Neural cell (in vitro differentiated cells): ENCODE results near the gene C11orf91.

ENCODE experiments used
- CTCF ChIP-seq: fragments of 450-650 bp; IDR thresholded peaks from 2 replicates; pipeline ENCODE4 v1.5.1; 2014; ENCODE audit warnings: antibody characterized with exemption, mild to moderate bottlenecking, moderate library complexity; ENCODE audit not compliant: poor library complexity, severe bottlenecking
- EP300 ChIP-seq: fragments of 450-650 bp; conservative IDR thresholded peaks from 2 replicates; pipeline ENCODE4 v1.6.1; 2014; ENCODE audit warnings: antibody characterized with exemption, mild to moderate bottlenecking, moderate library complexity; ENCODE audit not compliant: poor library complexity, severe bottlenecking
- EZH2 ChIP-seq: fragments of 200-600, 300-800 bp; shearing (Covaris generic), sonication (generic); IDR thresholded peaks from 2 replicates; pipeline ENCODE4 v1.6.1; 2014; ENCODE audit warnings: antibody characterized with exemption, low read length, borderline replicate concordance, mild to moderate bottlenecking; ENCODE audit not compliant: insufficient read depth, poor library complexity, severe bottlenecking
- MXI1 ChIP-seq: fragments of 450-650 bp; conservative IDR thresholded peaks from 2 replicates; pipeline ENCODE4 v1.6.1; 2014; ENCODE audit warnings: antibody characterized with exemption, mild to moderate bottlenecking; ENCODE audit not compliant: poor library complexity, severe bottlenecking
- POLR2AphosphoS5 ChIP-seq: IDR thresholded peaks from 2 replicates; pipeline ENCODE4 v1.6.1; 2012
- RAD21 ChIP-seq: fragments of 450-650 bp; conservative IDR thresholded peaks from 2 replicates; pipeline ENCODE4 v1.6.1; 2014; ENCODE audit warnings: antibody characterized with exemption, mild to moderate bottlenecking, moderate library complexity
- REST ChIP-seq: IDR thresholded peaks from 2 replicates; pipeline ENCODE4 v1.6.1; 2012; ENCODE audit warnings: borderline replicate concordance
- SMC3 ChIP-seq: fragments of 450-650 bp; conservative IDR thresholded peaks from 2 replicates; pipeline ENCODE4 v1.6.1; 2014; ENCODE audit warnings: antibody characterized with exemption, mild to moderate bottlenecking, moderate library complexity; ENCODE audit not compliant: poor library complexity
- TAF1 ChIP-seq: IDR thresholded peaks from 2 replicates; pipeline ENCODE4 v1.6.1; 2012; ENCODE audit warnings: low read depth

DNA sequence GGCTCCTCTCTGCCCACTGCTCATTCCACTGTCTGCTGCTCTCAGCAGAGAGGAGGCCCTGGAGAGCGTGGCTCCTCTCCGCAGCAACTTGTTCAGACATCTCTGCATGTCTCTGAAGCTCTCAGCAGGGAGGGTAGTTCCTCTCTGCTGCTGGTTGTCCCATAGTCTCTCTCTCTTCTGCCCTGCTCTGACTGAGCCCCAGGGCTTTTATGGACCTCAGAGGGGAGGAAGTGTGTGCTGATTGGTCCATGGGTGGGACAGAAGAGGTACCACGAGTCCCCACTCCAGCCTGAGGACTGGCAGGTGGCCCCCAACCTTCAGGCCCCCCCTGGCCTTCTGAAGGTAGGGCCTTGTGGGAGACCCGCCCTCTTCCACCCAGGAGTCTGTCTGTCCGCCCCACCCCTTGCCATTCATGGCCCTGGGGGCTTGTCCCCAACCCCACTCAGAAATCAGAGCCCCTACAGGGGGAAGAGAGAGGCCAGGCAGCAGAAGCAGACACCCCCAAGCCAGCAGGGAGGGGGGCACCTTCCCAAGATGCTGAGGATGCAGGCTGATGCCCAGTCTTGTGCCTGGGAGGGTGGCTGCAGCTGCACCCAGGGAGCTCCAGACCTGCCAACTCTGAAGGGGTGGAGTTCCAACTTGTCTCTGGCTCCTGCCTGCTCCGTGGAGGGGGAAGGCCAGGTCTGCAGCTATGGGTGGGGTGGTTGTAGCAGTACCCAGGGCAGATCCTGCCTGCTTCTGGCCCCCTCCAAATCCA lies 35.1 kb downstream of the C11orf91 start:
- TF ChIP-seq POLR2AphosphoS5 (no peak), CTCF (no peak), SMC3 (no peak), RAD21 (no peak), MXI1 (no peak), EZH2 (no peak), EP300 (no peak), TAF1 (no peak), REST (no peak)
